ENCODE measurements around the gene MRPL42.
A peak's percentile ranks its signal among the peaks of the same experiment; 100 is the strongest.
"Not testable (repeated sequence)": the region's sequence is repeated elsewhere in the genome, so short reads cannot be mapped to it uniquely, and the experiment has no call there.

MRPL42 gene

GRCh38 chr12:93447555-93448290 is 19.6 kb upstream of the MRPL42 start:
- no peak for DNase-seq

- DNase-seq: no peak
Observed at GRCh38 chr12:93448796-93449195, 18.5 kb upstream of the MRPL42 start.

GRCh38 chr12:93449277-93449676 is 18.0 kb upstream of the MRPL42 start:
- no peak for DNase-seq

DNA sequence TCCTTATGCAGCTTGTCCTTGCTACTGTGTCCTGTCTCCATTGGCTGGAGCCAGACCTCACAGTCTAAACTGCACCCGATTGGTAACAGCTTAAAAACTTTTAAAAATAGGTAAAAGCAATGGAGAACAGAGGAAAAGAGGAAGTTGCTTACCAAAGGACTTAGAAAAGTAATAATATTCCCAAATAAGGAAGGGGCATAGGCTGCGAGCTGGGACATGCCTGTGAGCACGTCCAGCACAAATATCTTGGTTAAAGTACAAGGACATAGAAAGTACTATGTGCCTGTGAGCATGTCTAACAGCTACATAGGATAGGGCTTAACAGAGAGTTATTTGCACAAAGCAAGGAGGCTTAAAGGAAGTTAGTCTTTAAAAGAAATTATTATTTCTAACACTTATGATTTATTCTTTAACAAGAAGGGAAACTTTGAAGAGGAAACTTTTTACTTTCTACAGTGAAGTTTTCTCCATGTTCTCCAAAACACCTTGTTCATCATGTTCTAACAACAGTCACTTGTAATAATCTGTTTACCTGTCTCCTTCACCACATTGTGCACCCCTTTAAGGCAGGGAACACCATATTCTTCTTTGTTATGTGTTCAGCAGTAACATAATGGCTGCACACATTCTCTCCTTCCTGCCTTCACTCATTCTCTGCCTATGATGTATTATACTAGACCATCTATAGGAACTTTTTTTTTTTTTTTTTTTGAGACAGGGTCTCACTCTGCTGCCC is 15.7 kb upstream of the MRPL42 start:
- no peak for DNase-seq

DNA sequence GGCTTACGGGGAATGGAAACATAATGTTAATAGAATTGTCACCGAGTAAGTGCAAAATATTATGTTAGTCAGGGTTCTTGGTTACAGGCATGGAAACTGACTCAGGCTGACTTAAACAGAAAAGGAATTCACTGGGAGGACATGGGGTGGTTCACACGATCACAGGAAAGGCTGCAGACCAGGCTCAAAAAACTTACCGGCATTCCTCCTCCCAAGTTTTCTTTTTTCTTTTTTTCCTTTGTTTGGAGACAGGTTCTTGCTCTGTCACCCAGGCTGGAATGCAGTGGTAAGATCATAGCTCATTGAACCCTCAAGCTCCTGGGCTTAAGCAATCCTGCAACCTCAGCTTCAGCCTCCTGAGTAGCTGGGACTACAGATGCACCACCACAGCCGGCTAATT is 13.7 kb upstream of the MRPL42 start:
- no peak for DNase-seq

- DNase-seq: no peak
Observed at GRCh38 chr12:93456077-93456476, 11.2 kb upstream of the MRPL42 start.

DNA sequence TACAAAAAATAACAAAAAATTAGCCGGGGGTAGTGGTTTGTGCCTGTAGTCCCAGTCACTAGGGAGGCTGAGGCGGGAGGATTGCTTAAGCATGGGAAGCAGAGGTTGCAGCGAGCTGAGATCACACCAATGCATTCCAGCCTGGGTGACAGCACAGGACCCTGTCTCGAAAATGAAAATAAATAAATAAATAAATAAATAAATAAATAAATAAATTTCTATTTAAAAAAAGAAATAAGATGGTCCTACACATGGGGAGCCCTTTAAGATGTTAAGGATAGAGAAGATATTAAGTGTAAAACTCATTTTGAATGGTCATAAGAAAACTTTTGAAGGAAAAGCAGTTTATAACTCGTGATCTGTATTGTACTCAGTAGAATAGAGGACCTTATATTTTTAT is 8.2 kb upstream of the MRPL42 start:
- no peak for DNase-seq

- DNase-seq: no peak
Observed at GRCh38 chr12:93460003-93460402, 7.3 kb upstream of the MRPL42 start.

DNA sequence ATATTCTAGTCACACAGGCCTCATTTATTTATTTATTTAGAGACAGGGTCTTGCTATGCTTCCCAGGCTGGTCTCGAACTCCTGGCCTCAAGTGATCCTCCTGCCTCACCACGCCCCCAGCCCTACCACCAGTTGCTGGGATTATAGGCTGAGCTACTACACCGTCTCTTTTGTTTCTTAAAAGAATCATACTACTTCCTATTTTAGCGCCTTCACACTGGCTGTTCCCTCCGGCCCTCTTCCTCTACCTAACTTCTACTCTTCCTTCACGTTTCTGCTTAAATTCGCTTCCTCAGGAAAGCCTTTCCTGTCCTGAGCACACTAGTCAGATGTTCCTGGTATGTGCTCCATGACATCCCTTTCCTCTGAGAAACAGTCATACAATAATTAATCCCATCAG is 6.4 kb upstream of the MRPL42 start:
- DNase-seq: no peak

DNA sequence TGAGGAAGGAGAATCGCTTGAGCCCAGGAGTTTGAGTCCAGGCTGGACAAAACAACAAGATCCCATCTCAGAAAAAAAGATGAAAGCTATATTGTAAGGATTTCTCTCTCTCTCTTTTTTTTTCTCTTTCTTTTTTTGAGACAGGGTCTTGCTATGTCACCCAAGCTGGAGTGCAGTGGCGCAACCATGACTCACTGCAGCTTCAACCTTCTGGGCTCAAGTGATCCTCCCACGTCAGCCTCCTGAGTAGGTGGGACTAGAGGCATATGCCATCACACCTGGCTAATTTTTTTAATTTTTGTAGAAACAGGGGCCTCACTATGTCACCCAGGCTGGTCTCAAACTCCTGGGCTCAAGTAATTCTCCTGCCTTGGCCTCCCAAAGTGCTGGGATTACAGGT is 5.8 kb upstream of the MRPL42 start:
- no peak for DNase-seq

GRCh38 chr12:93465841-93466240 is 1.5 kb upstream of the MRPL42 start:
- DNase-seq: no peak

- DNase-seq: no peak
Observed at GRCh38 chr12:93466625-93467350, 526 bp upstream of the MRPL42 start.

- DNase-seq: peak in 1 of 2 donors; percentile 18
Observed at GRCh38 chr12:93468008-93468371, 676 bp downstream of the MRPL42 start.

- DNase-seq: no peak
Observed at GRCh38 chr12:93469386-93469785, 2.1 kb downstream of the MRPL42 start.

- no peak for DNase-seq
Observed at GRCh38 chr12:93476555-93476954, 9.2 kb downstream of the MRPL42 start.

DNA sequence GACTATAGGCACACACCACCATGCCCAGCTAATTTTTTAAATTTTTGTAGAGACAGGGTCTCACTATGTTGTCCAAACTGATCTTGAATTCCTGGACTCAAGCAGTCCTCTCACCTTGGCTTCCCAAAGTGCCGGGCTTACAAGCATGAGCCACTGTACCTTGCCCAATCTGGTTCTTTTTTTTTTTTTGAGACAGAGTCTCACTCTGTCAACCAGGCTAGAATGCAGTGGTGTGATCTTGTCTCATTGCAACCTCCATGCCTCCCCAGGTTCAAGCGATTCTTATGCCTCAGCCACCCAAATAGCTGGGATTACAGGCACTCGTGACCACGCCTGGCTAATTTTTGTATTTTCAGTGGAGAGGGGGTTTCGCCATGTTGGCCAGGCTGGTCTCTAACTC is 15.4 kb downstream of the MRPL42 start:
- DNase-seq: no peak

- DNase-seq: no peak
Observed at GRCh38 chr12:93483151-93483807, 16.0 kb downstream of the MRPL42 start.

GRCh38 chr12:93484315-93484981 is 17.1 kb downstream of the MRPL42 start:
- DNase-seq: no peak

DNA sequence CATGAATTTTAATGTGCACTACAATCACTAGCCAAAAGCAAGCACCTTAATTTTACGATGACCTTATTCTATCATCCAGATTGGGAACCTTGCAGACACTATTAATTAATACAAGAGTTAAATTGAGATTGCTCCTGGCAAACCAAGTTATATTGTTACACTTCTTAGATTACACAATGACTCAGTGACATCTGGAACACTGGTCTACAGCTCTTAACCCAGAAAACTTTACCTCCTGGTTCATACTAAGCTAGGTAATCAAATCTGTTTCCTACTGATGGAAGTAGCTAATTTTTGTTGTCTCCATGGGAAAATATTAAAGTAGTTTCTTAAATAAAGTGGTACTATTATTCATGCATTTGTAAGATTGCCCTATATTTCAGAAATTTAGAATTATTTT is 25.5 kb downstream of the MRPL42 start:
- not testable (repeated sequence) for DNase-seq

GRCh38 chr12:93494096-93494495 is 26.8 kb downstream of the MRPL42 start:
- DNase-seq: no peak

DNA sequence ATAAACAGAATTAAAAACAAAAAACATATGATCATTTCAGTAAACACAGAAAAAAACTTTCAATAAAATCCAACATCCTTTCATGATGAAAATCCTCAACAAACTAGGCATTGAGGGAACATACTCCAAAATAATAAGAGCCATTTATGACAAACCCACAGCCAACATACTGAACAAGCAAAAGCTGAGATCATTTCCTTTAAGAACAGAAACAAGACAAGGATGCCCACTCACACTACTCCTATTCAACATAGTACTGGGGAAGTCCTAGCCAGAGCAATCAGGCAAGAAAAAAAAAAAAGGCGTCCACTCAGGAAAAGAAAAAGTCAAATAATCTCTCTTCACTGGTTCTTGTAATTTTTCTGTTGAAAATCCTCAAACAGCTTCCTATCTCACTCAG is 30.1 kb downstream of the MRPL42 start:
- no peak for DNase-seq

DNA sequence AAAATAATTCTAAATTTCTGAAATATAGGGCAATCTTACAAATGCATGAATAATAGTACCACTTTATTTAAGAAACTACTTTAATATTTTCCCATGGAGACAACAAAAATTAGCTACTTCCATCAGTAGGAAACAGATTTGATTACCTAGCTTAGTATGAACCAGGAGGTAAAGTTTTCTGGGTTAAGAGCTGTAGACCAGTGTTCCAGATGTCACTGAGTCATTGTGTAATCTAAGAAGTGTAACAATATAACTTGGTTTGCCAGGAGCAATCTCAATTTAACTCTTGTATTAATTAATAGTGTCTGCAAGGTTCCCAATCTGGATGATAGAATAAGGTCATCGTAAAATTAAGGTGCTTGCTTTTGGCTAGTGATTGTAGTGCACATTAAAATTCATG is 31.5 kb downstream of the MRPL42 start:
- not testable (repeated sequence) for DNase-seq

DNA sequence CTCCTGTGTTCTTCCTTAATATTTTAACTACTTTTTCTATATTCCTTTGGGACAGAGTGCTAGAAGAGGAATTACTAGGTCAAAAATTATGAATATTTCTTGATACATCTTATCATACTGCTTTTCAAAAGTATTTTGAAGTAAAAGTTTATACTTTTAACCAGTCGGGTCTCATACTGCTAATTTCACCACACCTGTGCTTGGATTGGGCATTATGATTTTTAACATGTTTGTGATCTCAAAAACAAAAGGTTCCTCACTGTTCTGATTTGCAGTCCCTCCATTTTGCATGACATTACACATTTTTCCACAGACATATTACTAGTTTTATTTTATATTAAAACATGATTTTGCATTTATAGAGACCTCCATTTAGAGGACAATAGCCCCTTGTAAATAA is 32.9 kb downstream of the MRPL42 start:
- no peak for DNase-seq

Data from CD4-positive, alpha-beta T cell treated with Interferon alpha-2 for 1 hour (primary cell).